Lower lobe of right lung (tissue), 2 donors: ENCODE measurements around the gene NXPE3. TPM values are rescaled to one million over a fixed set of nuclear protein-coding genes. Genes with fewer than 3 reads are reported as not detected.

Experiments
- ATAC-seq, 2 donors: fragments of 200-7000 bp; cut with Tn5 transposase; one replicate each; pipeline ENCODE4 v1.9.1; 2020 to 2022; ENCODE audit warnings: mild to moderate bottlenecking in 2 of 2, moderate library complexity in 2 of 2
- DNase-seq: peaks from one replicate; pipeline ENCODE4 v3.0.0-alpha.2; 2020
- H3K27ac ChIP-seq: fragments of 200-600 bp; one replicate; pipeline ENCODE4 v1.8.0; 2022
- H3K27me3 ChIP-seq: fragments of 200-600 bp; one replicate; pipeline ENCODE4 v1.8.0; 2022; ENCODE audit warnings: low read depth
- H3K36me3 ChIP-seq: fragments of 200-600 bp; one replicate; pipeline ENCODE4 v1.8.0; 2022; ENCODE audit warnings: mild to moderate bottlenecking
- H3K4me1 ChIP-seq: fragments of 200-600 bp; one replicate; pipeline ENCODE4 v1.8.0; 2022
- H3K4me3 ChIP-seq: fragments of 200-600 bp; one replicate; pipeline ENCODE4 v1.8.0; 2022; ENCODE audit warnings: mild to moderate bottlenecking
- H3K9me3 ChIP-seq: fragments of 200-600 bp; one replicate; pipeline ENCODE4 v1.8.0; 2022
- CTCF ChIP-seq: fragments of 200-600 bp; IDR thresholded peaks from one replicate; pipeline ENCODE4 v1.8.0; 2022; ENCODE audit warnings: antibody characterized with exemption, mild to moderate bottlenecking
- intact Hi-C: fragments of 100-400 bp; cut with DNase I; formaldehyde crosslinking; loops from one replicate; pipeline ENCODE4 v1.11.0; 2022
- total RNA-seq: library from RNA; stranded (reverse); fragmentation: NEBNext Ultra II Directional; extraction: Animal tissue kit (Norgen Biotek cat#: 25700); gene quantifications from one replicate; pipeline ENCODE4 v1.2.1, GENCODE V29; 2021
- donor health status: DM: no; HTN: yes; CAD: no; lungs with severe emphysema.

Gene NXPE3
- total RNA-seq, 1 donor from 2014 or later: 22.0 TPM

- intact Hi-C loops: no loop called here
- no peak for ATAC-seq
Observed at GRCh38 chr3:101851072-101851770, 72.2 kb downstream of the NXPE3 start.

GRCh38 chr3:101851850-101852714, 73.1 kb downstream of the NXPE3 start:
- Histone ChIP-seq H3K27ac (peak overlapping the region; percentile 100), H3K4me3 (peak overlapping the region; percentile 89), H3K4me1 (peaks cover 71% of the 10 kb centered on the region), H3K27me3 (no peaks in the 10 kb centered on the region), H3K36me3 (peaks cover 56% of the 10 kb centered on the region), H3K9me3 (no peaks in the 10 kb centered on the region)
- ATAC-seq (no peak), DNase-seq (no peak)
- intact Hi-C loops: no loop called here
- TF ChIP-seq CTCF: no peak

More at GRCh38 chr3:101851072-101851770, 72.2 kb downstream of the NXPE3 start:
- no peak for TF ChIP-seq CTCF
- no peak for DNase-seq
- Histone ChIP-seq H3K4me3 (peak overlapping the region; percentile 89), H3K36me3 (peaks cover 47% of the 10 kb centered on the region), H3K27ac (peak overlapping the region; percentile 100), H3K4me1 (peaks cover 67% of the 10 kb centered on the region), H3K9me3 (no peaks in the 10 kb centered on the region), H3K27me3 (no peaks in the 10 kb centered on the region)

- peaks cover 74% of the 10 kb centered on the region for H3K4me1 ChIP-seq
- no peak overlapping the region for H3K27ac ChIP-seq
- H3K9me3 ChIP-seq: no peaks in the 10 kb centered on the region
- TF ChIP-seq CTCF: no peak
- no peaks in the 10 kb centered on the region for H3K27me3 ChIP-seq
- H3K4me3 ChIP-seq: peak overlapping the region; percentile 89
- no peak for ATAC-seq
- H3K36me3 ChIP-seq: peaks cover 67% of the 10 kb centered on the region
- no peak for DNase-seq
- intact Hi-C loops: no loop called here
Observed at GRCh38 chr3:101852983-101853840, 74.2 kb downstream of the NXPE3 start.

- intact Hi-C loops: no loop called here
- H3K9me3 ChIP-seq: no peaks in the 10 kb centered on the region
- ATAC-seq (no peak), DNase-seq (no peak)
- TF ChIP-seq CTCF: no peak
- H3K4me1 ChIP-seq: peaks cover 73% of the 10 kb centered on the region
- peak overlapping the region; percentile 89 for H3K4me3 ChIP-seq
- H3K27ac ChIP-seq: no peak overlapping the region
- H3K27me3 ChIP-seq: no peaks in the 10 kb centered on the region
- peaks cover 75% of the 10 kb centered on the region for H3K36me3 ChIP-seq
Observed at GRCh38 chr3:101853982-101854381, 75.0 kb downstream of the NXPE3 start.
